CD4-positive, CD25-positive, alpha-beta regulatory T cell (primary cell): ENCODE measurements around the gene ZFPM1. TPM values are rescaled to one million over a fixed set of nuclear protein-coding genes. Genes with fewer than 3 reads are reported as not detected.
A peak's percentile ranks its signal among the peaks of the same experiment; 100 is the strongest.
"Not testable (repeated sequence)": the region's sequence is repeated elsewhere in the genome, so short reads cannot be mapped to it uniquely, and the experiment has no call there.

ENCODE experiments used
- ATAC-seq, 2 donors: fragments of 150-1000 bp; cut with Tn5 transposase; one replicate each; pipeline ENCODE4 v1.10.0; 2021; ENCODE audit warnings: low read depth in 2 of 2, moderate number of reproducible peaks in 2 of 2, moderate library complexity in 1 of 2
- DNase-seq, 3 donors: peaks; one replicate each; pipeline versions ENCODE4 v3.0.0 to v3.0.0-alpha.2; 2012 to 2022; ENCODE audit warnings: mixed read lengths in 1 of 3
- H3K27ac ChIP-seq: one replicate; pipeline ENCODE4 v1.7.0; 2013; ENCODE audit warnings: mild to moderate bottlenecking, low read length; ENCODE audit not compliant: insufficient read depth, poor library complexity, severe bottlenecking
- H3K27me3 ChIP-seq: one replicate; pipeline ENCODE4 v1.7.0; 2013; ENCODE audit warnings: low read length; ENCODE audit not compliant: control insufficient read depth, insufficient read depth
- H3K36me3 ChIP-seq: one replicate; pipeline ENCODE4 v1.7.0; 2013; ENCODE audit warnings: mild to moderate bottlenecking, low read length, moderate library complexity; ENCODE audit not compliant: control insufficient read depth, insufficient read depth
- H3K4me1 ChIP-seq: 2 replicates; pipeline ENCODE4 v1.7.0; 2013; ENCODE audit warnings: mild to moderate bottlenecking, low read length; ENCODE audit not compliant: insufficient read depth, control insufficient read depth, poor library complexity, severe bottlenecking
- H3K4me3 ChIP-seq: one replicate; pipeline ENCODE4 v1.7.0; 2013; ENCODE audit warnings: low read depth, mild to moderate bottlenecking, low read length, moderate library complexity
- H3K9me3 ChIP-seq, 2 experiments: 1 replicate in 1 of 2; 2 replicates in 1 of 2; pipeline ENCODE4 v1.7.0; 2013; ENCODE audit warnings: low read length in 2 of 2, mild to moderate bottlenecking in 1 of 2, moderate library complexity in 1 of 2; ENCODE audit not compliant: control insufficient read depth in 2 of 2
- H3K27ac Mint-ChIP-seq, 3 donors: one replicate each; pipeline ENCODE4 v1.8.0; 2020 to 2022; ENCODE audit warnings: mild to moderate bottlenecking in 3 of 3, mixed read lengths in 3 of 3, moderate library complexity in 2 of 3
- H3K27me3 Mint-ChIP-seq: one replicate; pipeline ENCODE4 v1.8.0; 2022; ENCODE audit warnings: mild to moderate bottlenecking, mixed read lengths
- H3K36me3 Mint-ChIP-seq: one replicate; pipeline ENCODE4 v1.8.0; 2020; ENCODE audit warnings: mixed read lengths
- H3K4me1 Mint-ChIP-seq, 4 donors: one replicate each; pipeline ENCODE4 v1.8.0; 2020 to 2022; ENCODE audit warnings: mixed read lengths in 4 of 4, mild to moderate bottlenecking in 1 of 4
- H3K4me3 Mint-ChIP-seq, 4 donors: one replicate each; pipeline ENCODE4 v1.8.0; 2020 to 2022; ENCODE audit warnings: mild to moderate bottlenecking in 4 of 4, mixed read lengths in 4 of 4, moderate library complexity in 3 of 4
- H3K9me3 Mint-ChIP-seq, 7 donors: one replicate each; pipeline ENCODE4 v1.8.0; 2020 to 2022; ENCODE audit warnings: mixed read lengths in 7 of 7, mild to moderate bottlenecking in 3 of 7, moderate library complexity in 2 of 7
- polyA plus RNA-seq, 4 donors: library from polyadenylated mRNA; unstranded; fragments of 300-500 nt; fragmentation: Illumina TruSeq; gene quantifications; one replicate each; pipeline ENCODE4 v1.2.3, GENCODE V29; 2021
- total RNA-seq: library from RNA; stranded (reverse); gene quantifications from one replicate; pipeline ENCODE4 v1.2.3, GENCODE V29; 2022

ZFPM1 gene
- total and polyA plus RNA-seq, 5 donors from 2014 or later, result 0.07 to 30.2 (median 0.16) TPM

DNA sequence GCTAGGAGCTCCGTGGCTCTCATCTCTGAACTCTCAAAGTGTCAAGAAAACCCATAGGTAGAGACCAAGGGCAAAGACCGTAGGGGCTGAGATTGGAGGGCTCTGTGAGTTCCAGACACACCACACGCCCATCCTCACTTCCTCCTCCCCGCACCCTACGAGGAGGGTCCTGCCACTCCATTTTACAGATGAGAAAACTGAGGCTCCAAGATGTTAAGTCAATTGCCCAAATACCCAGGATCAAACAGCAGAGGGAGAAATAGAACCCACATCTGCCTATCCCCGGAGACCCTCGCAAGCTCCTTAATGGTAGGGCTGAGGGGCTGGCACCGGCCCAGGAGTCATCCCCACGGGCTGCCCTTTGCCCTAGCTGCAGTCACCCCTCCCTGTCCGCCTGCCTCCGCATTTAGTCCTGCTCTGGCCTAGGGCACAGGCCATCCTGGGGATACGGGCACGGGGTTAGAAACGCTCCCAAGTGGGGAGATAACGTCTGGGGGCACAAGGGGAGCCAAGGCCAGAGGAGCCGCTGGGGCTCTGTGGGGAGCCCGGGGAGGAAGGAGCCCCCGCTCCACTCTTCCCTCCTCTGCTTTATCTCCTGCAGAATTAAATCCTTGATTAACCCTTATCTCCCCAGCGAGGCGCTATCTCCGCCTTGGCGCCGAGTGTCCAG is 63.0 kb downstream of the ZFPM1 start:
- H3K27me3 ChIP-seq, result no peaks in the 10 kb centered on the region
- H3K9me3 ChIP-seq, result no peaks in the 10 kb centered on the region
- H3K36me3 ChIP-seq, result peaks cover 2% of the 10 kb centered on the region
- Mint-ChIP-seq H3K36me3 (peaks cover 9% of the 10 kb centered on the region), H3K4me1 (peaks cover 0 to 7% (median 1%) of the 10 kb centered on the region in 4 donors), H3K27me3 (no peaks in the 10 kb centered on the region), H3K4me3 (no peak overlapping the region), H3K27ac (no peak overlapping the region), H3K9me3 (no peaks in the 10 kb centered on the region)
- no peaks in the 10 kb centered on the region for H3K4me1 ChIP-seq
- DNase-seq (no peak), ATAC-seq (no peak)
- no peak overlapping the region for H3K4me3 ChIP-seq
- H3K27ac ChIP-seq, result no peak overlapping the region

DNA sequence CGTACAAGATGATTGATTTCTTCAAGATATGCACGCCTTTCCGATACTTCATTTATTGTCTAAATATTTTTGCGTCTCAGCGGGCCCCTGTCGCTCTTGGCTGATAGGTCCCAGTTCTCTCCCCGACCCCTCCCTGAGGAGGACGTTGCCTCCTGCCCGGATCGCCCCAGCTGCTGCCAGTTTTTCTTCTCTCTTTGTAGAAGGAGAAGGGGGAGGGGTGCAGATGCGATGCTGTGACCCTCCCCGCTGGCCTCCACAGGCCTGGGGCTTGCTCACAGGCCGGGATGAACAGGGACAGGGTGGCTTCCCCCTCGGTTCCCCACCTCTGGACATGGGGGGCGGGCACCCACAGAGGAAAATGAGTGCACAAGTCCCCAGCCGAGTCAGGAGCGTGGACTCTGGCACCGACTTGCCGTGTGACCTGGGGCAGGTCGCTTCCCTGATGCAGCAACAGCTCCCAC is 63.6 kb downstream of the ZFPM1 start:
- Histone ChIP-seq H3K4me1 (no peaks in the 10 kb centered on the region), H3K4me3 (no peak overlapping the region), H3K27me3 (no peaks in the 10 kb centered on the region), H3K9me3 (no peaks in the 10 kb centered on the region), H3K27ac (no peak overlapping the region), H3K36me3 (peaks cover 2% of the 10 kb centered on the region)
- no peak for ATAC-seq
- Mint-ChIP-seq H3K27ac (no peak overlapping the region), H3K4me1 (peaks cover 0 to 7% (median 1%) of the 10 kb centered on the region in 4 donors), H3K4me3 (no peak overlapping the region), H3K9me3 (no peaks in the 10 kb centered on the region), H3K36me3 (peaks cover 9% of the 10 kb centered on the region), H3K27me3 (no peaks in the 10 kb centered on the region)
- no peak for DNase-seq

DNA sequence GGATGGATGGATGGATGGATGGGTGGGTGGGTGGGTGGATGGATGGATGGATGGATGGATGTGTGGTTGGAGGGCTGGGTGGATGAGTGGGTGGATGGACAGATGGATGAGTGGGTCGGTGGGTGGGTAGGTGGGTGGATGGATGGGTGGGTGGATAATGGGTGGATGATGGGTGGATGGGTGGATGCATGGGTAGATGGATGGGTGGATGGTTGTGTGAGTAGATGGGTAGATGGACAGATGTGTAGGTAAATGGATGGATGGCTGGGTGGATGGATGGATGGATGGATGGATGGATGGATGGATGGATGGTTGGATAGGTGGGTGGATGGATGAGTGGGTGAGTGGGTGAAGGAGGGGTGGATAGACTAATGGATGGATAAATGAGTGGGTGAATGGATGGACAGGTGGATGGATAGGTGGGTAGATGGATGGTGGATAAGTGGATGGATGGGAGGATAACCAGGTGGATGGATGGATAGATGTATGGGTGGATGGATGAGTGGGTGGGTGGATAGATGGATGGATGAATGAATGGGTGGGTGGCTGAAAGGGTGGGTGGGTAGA is 64.2 kb downstream of the ZFPM1 start:
- H3K4me3 ChIP-seq, ATAC-seq, H3K4me1 ChIP-seq, H3K4me1 Mint-ChIP-seq, DNase-seq, H3K27ac Mint-ChIP-seq, H3K9me3 ChIP-seq, H3K27ac ChIP-seq, H3K36me3 Mint-ChIP-seq, H3K9me3 Mint-ChIP-seq, H3K27me3 Mint-ChIP-seq, H3K27me3 ChIP-seq, H3K4me3 Mint-ChIP-seq, H3K36me3 ChIP-seq: not testable (repeated sequence)

DNA sequence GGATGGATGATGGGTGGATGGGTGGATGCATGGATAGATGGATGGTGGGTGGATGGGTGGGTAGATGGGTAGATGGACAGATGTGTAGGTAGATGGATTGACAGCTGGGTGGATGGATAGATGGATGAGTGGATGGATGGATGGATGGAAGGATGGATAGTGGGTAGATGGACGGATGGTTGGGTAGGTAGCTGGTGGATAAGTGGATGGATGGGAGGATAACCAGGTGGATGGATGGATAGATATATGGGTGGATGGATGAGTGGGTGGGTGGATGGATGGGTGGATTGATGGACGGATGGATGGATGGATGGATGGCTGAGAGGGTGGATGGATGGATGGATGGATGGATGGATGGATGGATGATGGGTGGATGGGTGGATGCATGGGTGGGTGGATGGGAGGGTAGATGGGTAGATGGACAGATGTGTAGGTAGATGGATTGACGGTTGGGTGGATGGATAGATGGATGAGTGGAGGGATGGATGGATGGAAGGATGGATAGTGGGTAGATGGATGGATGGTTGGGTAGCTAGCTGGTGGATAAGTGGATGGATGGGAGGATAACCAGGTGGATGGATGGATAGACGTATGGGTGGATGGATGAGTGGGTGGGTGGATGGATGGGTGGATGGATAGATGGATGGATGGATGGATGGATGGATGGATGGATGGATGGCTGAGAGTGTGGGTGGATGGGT is 65.5 kb downstream of the ZFPM1 start:
- H3K4me1 Mint-ChIP-seq, result peaks cover 0 to 11% (median 1%) of the 10 kb centered on the region in 4 donors
- H3K27ac ChIP-seq, H3K4me3 ChIP-seq, H3K27ac Mint-ChIP-seq, H3K4me1 ChIP-seq, H3K36me3 Mint-ChIP-seq, H3K27me3 Mint-ChIP-seq, H3K27me3 ChIP-seq, DNase-seq, H3K9me3 Mint-ChIP-seq, H3K4me3 Mint-ChIP-seq, H3K36me3 ChIP-seq, H3K9me3 ChIP-seq, ATAC-seq: not testable (repeated sequence)

DNA sequence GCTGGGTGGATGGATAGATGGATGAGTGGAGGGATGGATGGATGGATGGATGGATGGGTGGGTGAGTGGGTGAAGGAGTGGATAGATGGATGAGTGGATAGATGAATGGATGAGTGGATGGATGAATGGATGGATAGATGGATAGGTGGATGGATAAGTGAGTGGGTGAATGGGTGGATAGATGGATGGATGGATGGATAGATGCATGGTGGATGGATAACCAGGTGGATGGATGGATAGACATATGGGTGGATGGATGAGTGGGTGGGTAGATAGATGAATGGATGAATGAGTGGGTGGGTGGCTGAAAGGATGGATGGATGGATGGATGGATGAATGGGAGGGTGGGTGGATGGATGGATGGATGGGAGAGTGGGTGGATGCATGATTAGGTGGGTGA is 66.2 kb downstream of the ZFPM1 start:
- Mint-ChIP-seq H3K9me3 (no peaks in the 10 kb centered on the region), H3K4me3 (no peak overlapping the region), H3K36me3 (peaks cover 9% of the 10 kb centered on the region), H3K27ac (peak overlapping the region in 1 of 3 donors; percentile 71), H3K27me3 (no peaks in the 10 kb centered on the region), H3K4me1 (peaks cover 0 to 13% (median 1%) of the 10 kb centered on the region in 4 donors)
- Histone ChIP-seq H3K27ac (no peak overlapping the region), H3K4me1 (no peaks in the 10 kb centered on the region), H3K4me3 (no peak overlapping the region), H3K36me3 (peaks cover 2% of the 10 kb centered on the region), H3K27me3 (no peaks in the 10 kb centered on the region), H3K9me3 (no peaks in the 10 kb centered on the region)
- no peak for ATAC-seq
- no peak for DNase-seq

DNA sequence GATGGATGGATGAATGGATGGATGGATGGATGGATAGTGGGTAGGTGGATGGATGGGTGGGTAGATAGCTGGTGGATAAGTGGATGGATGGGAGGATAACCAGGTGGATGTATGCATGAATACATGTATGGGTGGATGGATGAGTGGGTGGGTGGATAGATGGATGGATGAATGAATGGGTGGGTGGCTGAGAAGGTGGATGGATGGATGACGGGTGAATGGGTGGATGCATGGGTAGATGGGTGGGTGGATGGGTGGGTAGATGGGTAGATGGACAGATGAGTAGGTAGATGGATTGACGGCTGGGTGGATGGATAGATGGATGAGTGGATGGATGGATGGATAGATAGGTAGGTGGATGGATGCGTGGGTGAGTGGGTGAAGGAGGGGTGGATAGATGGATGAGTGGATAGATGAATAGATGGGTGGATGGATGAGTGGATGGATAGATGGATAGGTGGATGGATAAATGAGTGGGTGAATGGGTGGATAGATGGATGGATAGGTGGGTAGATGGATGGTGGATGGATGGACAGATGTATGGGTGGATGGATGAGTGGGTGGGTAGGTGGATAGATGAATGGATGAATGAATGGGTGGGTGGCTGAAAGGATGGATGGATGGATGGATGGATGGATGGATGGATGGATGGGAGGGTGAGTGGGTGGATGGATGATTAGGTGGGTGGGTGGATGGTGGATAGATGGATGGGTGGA is 67.0 kb downstream of the ZFPM1 start:
- ATAC-seq (no peak), DNase-seq (no peak)
- no peaks in the 10 kb centered on the region for H3K27me3 ChIP-seq
- no peaks in the 10 kb centered on the region for H3K27me3 Mint-ChIP-seq
- peaks cover 6% of the 10 kb centered on the region for H3K4me1 ChIP-seq
- H3K27ac ChIP-seq, result no peak overlapping the region
- no peaks in the 10 kb centered on the region for H3K9me3 ChIP-seq
- no peak overlapping the region for H3K4me3 Mint-ChIP-seq
- peaks cover 0 to 20% (median 1%) of the 10 kb centered on the region in 4 donors for H3K4me1 Mint-ChIP-seq
- H3K27ac Mint-ChIP-seq, result no peak overlapping the region
- peaks cover 2% of the 10 kb centered on the region for H3K36me3 ChIP-seq
- no peaks in the 10 kb centered on the region for H3K9me3 Mint-ChIP-seq
- H3K36me3 Mint-ChIP-seq, result peaks cover 9% of the 10 kb centered on the region
- no peak overlapping the region for H3K4me3 ChIP-seq

DNA sequence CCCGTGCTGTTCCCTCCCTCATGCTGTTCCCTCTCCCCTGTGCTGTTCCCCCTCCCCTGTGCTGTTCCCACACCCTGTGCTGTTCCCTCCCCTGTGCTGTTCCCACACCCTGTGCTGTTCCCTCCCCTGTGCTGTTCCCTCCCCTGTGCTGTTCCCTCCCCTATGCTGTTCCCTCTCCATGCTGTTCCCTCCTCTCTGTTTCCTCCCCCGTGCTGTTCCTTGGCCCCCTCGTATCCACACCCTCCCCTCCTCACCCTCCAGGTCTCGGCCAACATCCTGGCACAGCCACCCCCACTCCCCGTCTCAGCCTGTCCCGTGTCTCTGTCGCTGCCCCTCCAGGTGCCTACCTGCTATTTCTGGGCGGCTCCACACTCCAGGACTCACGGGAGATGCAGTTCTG is 68.6 kb downstream of the ZFPM1 start:
- ATAC-seq, result no peak
- Histone ChIP-seq H3K4me1 (peaks cover 12% of the 10 kb centered on the region), H3K4me3 (no peak overlapping the region), H3K27ac (no peak overlapping the region), H3K36me3 (no peaks in the 10 kb centered on the region), H3K9me3 (no peaks in the 10 kb centered on the region), H3K27me3 (no peaks in the 10 kb centered on the region)
- no peak overlapping the region for H3K4me3 Mint-ChIP-seq
- H3K36me3 Mint-ChIP-seq, result peaks cover 6% of the 10 kb centered on the region
- no peak for DNase-seq
- H3K27me3 Mint-ChIP-seq, result no peaks in the 10 kb centered on the region
- H3K4me1 Mint-ChIP-seq, result peaks cover 0 to 27% (median 3%) of the 10 kb centered on the region in 4 donors
- H3K27ac Mint-ChIP-seq, result peak overlapping the region in 1 of 3 donors; percentile 20
- no peaks in the 10 kb centered on the region for H3K9me3 Mint-ChIP-seq
